GM19324 (cell line): ENCODE measurements around the gene ANO4.
A peak's percentile ranks its signal among the peaks of the same experiment; 100 is the strongest.
"Not testable (repeated sequence)": the region's sequence is repeated elsewhere in the genome, so short reads cannot be mapped to it uniquely, and the experiment has no call there.

Experiments
- ATAC-seq: cut with Tn5 transposase; IDR thresholded peaks from one replicate; pipeline ENCODE4 v1.9.1; 2021; ENCODE audit warnings: mild to moderate bottlenecking, moderate library complexity; ENCODE audit not compliant: unreplicated experiment, low FRiP score

ANO4 gene

DNA sequence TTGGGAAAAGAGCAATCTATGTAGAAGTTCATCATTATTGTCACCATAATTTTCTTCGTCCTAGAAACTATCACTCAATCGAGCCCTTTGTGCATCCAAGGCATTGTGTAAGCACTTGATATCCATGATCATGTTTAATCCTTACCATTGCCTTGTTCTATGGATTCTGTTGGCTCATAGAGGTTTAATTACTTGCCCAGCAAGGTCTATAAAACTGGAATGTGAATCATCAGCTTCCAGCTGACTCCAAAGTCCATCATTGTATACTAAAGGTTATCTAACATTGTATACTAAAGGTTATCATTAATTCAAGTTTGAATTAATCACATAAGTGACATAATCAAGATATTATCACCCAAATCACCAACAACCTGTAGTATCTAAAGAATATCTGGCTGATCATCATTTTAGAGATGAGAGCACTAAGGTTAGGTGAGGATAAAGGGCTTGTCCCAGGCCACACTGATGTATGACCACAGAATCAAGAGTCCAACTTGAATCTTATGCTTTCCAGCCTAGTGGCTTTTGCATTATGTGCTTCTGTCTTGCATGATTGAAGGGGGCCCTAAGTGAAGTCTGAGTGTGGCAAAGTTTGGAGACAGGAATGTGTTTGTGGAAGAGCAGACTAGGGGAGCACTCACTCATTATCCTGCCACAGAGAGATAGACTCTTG lies 188.1 kb downstream of the ANO4 start:
- no peak for ATAC-seq

DNA sequence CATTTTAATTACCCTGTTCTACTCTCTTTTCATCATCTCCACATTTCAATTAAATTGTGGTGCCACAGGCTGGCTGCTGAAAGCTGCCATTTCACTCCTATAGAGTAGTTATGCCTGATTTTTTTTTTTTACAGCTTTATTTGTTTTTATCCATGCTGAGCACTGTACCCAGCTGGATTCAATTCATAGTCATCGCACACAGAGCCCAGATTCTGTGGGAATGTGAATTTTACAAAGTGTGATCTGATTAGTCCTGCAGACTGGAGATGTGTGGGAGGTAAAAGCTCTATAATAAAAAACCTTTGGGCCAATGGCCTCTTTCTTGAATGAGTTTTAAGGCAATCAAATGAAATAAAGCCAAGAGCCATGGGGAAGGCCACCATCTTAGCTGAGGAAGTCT lies 190.2 kb downstream of the ANO4 start:
- no peak for ATAC-seq

DNA sequence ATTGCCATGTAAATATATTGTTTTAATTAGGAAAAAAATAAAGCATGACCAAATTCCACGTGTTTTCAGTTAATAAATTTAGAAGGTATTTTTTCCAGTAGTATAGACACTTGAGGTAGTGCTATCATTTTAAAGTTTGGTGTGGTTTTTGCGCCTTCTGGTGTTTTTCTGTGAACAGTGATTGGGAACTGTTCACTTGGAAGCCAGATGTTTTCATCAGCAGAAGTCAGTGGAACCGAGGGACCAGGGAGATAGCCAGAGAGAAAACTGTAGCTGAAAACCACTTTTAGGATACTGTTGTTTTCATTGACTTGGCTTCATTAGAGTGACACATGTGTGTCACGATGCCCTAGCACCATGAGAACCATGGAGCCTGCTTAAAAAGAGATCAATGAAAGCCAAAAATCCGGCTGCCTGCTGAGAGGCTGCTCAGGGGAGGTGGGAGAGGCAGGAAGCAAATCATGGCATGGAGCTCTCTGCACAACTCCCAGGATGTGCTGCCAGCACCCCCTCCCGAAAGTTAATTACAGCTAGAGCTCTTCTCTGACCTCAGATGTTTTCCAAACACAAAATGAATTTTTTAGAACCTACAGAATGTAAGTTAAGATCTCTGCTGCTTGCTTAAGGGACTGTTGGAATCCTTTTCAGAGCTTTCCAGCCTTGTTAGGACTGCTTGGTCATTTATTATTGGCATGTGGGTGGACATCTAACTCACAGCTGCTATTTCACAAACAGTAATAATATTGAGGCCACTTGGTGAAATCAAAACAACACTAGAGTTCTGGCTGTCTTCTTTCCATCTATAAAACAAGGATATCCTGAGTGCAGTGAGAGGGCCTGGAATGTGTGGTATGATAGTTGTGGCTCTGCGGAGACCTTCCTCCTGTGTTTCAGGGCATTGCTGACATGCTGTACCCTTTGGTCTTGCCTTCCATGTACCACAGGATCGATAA lies 192.3 kb downstream of the ANO4 start:
- ATAC-seq: no peak

DNA sequence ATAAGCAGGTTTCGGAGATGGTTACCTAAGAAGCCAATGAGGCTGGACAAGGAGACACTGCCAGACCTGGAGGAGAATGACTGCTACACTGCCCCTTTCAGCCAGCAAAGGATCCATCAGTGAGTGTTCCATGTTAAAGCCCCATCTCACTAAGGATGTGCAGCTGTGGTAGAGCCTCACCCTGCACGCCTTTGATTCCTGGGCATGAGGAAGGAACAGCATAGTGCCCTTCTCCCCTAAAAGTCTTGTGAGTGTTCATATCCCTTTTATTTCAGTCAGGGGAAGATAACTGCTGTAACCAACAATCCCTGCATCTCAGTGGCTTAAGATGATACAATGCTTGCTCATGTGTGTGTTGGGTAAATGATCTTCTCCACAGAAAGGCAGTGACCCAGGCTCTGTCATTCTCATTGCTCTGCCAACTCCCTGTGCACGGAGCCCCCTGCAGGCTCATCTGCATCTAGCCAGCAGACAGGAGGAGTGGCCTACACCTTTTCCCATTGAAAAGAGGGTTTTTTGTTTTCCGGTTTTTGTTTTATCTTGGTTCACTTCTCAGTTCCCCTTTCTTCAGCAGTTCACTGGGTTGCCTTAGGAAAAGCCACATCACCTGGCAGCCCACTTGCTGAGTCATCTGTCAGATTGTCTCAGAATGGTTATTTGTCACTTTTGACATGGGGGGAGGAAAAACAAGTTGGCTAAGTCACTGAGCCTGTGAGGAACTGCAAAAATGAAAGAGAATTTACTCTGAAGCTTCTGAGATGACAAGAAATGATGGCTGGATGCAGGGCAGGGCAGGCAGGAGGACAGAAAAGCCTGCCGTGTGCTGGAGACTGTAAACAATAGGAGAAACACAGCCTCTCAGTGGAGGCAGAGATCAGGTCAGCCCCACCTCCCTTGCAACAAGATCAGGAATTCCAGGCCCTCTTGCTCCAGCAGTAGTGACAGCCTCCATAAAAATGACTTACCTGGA lies 193.3 kb downstream of the ANO4 start:
- ATAC-seq: peak; percentile 89

DNA sequence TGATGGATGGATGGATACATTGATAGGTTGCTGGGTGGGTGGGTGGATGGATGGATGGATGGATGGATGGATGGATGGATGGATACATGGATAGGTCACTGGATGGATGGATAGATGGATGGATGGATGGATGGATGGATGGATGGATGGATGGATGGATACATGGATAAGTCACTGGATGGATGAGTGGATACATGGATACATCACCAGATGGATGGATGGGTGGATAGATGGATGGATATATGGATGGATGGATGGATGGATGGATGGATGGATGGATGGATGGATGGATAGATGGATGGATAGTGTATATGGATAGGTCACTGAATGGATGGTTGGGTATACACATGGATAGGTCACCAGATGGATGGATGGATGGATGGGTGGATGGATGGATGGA lies 194.9 kb downstream of the ANO4 start:
- not testable (repeated sequence) for ATAC-seq

DNA sequence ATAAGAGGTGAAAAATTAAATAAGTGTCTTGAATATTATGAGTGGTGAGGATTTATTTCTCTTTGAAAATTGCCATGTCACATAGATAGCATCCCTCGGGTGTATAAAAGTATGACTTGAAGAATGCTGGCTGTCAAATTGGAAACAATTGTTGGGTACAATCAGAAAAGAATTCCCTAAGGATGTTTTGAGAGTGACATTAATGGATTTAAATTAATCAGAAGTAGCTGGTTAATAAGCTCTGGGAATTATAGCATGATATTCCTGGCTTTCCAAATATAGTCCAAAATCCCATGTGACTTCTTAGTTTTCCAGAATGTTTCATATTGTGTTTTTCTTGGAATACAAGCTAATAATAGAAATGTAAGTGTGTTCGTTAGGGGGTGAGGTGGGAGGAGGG lies 196.5 kb downstream of the ANO4 start:
- no peak for ATAC-seq

DNA sequence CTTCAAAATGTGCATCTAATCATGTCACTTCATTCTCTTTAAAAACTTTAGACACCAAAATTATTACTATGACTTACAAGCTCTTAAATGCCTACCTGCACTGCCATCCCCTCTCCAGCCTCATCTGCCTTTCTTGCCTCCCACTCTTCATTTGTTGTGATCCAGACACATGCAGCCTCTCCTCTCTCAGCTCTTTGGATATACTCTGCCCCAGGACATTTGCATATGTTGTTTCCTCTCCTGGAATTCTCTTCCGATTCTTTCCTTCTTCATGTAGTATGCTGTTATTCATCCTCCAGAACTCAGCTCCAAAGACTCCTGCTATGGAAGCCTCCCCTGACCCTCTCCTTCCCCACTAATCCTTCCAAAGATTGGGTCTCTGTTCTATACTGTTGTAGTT lies 197.6 kb downstream of the ANO4 start:
- ATAC-seq: no peak

DNA sequence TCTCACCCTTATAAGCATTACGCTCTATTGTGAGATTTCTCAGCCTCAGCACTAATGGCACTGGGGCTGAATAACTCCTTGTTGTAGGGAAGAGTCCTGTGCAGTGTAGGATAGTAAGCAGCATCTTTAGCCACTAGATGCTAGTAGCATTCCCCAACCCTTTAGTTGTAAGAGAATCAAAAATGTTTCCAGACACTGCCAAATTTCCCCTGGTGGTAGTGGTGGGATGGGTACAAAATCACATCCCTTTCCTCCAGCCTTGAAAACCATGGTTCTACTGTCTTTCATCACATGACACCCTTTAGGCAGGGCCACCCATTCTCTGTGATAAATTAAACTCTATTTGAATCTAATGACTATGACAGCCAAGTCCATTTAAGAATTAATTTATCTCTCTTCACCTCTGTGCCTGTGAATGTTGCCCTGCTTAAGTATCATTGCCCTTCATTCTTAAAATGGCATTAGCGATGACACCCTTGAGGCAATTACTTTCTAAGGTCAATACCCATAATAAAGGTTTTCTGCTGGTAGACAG lies 199.4 kb downstream of the ANO4 start:
- ATAC-seq: no peak

DNA sequence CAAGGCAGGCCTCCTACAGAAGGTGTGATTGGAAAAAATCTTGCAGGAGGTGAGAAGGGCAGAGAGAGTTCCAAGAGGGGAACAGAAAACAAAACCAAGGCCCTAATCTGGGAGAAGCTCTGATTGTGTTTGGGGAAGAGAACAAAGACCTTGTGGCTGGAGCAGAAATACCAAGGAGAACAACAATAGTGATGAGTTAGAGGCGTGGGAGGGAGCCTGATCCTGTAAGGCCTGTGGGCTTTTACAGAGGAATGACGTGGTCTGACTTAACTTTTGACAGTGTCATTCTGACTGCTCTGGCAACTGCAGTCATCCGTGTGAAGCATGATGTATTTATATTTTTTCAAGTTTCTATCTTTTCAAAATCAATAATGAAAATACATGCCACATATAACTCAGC lies 200.6 kb downstream of the ANO4 start:
- ATAC-seq: no peak

DNA sequence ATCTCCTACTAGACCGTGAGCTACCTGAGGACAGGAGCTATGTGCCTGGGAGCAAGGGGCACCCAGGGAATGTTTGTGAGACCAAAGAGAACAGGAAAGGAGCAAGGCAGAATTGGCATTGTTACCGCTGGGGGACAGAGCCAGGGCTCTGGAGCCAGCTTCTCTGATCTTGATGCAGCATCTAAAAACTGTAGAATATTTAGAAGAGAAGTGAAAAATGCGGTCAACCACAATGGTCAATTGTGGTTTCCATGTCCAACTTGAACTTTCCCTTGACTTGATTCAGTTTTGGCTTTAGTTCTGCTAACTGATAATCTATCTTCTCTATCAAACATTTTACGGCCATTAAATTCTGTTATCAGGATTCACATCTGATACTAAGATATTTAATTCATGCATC lies 201.2 kb downstream of the ANO4 start:
- ATAC-seq: peak; percentile 51

DNA sequence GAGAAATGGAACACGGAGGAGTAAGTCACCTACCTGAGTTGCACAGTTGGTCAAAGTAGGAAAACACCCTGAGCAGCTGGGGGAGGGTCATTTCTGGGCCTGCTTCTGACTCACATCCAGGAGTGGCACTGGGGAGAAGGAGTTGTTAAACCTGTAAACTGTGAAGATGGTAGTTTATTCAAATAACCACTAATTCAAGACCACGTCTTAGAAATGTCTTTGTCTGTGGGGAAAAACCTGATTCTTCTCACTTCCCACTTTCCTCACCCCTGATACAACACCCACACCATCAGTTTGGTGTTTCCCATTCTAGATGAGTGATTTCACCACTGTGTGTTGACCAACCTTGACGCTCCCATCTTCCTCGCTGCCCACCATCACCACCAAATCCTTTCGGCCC lies 207.1 kb downstream of the ANO4 start:
- ATAC-seq: no peak

DNA sequence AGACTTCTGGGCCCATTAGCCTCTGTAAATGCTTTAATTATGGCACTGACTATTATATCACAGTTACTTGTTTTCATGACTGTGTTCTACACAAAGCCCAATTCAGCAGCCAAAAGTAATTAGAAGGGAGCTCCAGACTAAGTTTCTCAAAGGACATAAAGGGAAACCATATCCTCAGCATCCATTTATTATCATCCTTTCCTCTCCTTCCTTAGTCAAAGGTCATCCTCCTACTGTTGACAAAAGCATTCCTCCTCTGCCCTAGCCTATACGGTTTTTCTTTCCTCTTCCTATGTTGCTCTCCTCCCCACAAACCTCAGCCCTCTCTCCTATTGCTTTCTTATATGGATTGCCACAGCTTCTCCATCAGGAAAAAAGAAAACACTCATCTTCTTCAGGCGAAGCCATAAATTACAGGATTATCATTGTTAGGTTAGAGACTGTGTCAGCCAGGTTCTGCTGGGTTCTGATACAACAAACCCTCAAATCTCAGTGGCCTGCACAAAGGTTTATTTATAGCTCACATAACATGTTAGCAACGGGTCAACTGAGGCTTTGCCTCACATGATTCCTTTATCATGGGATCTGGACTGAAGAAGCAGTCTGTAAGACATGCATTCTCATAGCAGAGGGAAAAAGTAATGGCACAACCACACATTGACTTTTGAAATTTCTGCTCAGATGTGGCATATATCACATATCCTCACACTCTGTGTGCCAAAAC lies 208.3 kb downstream of the ANO4 start:
- no peak for ATAC-seq

DNA sequence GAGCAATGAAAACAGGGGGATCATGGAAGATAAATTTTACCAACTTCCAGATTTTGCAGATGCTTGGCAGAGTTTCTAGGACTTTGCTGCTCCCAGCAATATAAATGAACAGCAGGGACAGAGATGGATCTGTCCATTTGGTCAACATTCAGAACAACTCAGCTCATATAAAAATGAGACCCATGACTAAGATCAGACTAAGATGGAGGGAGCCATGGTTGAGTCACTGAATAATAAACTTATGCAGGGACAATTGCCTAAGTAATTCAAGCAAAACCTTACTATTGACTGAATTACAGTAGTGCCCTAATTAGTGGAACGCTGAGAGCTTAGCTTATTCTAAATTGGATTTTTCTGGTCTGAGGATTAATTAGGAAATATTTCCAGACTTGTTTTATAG lies 210.3 kb downstream of the ANO4 start:
- ATAC-seq: no peak

DNA sequence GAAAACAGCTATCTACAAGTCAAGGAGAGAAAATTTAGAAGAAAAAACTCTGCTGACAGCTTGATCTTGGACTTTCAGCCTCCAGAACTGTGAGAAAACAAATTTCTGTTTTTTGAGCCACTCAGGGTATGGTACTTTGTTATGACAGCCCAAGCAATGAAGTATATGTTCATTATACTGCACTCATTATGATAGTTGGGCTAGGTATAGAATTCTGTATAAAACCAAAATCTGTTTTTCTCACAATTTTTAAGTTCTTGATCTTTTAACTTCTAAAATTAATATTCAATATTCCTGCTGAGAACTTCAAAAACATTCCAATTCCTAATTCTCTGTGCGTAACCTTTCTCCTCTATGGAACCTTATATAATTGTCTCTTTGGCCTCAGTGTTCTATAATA lies 214.7 kb downstream of the ANO4 start:
- no peak for ATAC-seq

DNA sequence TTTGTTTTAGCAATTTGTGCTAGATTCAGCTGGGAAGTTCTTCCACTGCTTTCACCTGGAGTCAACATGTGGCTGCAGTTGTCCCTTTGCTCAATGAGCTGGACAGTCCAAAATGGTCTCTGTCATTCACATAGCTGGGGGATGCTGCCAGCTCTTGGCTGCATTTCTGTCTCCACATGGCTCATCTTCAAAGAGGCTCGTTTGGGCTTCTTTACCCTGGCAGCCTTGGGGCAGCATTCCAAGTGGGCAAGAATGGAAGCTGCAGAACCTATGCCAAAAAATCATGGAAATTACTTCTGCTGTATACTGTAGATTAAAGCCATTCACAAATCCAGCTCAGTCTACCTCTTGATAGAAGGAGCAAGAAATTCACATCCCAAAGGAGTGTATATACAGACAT lies 216.3 kb downstream of the ANO4 start:
- no peak for ATAC-seq

DNA sequence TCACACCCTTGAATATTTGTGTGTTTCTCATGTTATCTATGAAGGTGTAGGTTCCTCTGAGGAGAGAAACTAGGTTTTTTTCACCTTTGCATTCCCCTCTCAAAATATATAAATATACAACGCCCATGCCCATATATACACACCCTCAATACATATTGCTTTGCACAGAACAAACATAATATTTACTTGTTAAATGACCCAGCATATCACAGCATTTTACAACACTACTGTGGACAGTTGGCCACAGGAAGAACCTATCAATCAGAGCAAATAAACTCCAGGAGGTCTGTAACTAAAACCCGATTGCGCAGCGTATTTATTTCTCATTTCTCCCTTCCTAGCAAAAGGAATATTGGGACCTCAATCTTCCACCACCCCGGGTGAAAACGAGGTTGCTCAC lies 219.4 kb downstream of the ANO4 start:
- ATAC-seq: no peak

DNA sequence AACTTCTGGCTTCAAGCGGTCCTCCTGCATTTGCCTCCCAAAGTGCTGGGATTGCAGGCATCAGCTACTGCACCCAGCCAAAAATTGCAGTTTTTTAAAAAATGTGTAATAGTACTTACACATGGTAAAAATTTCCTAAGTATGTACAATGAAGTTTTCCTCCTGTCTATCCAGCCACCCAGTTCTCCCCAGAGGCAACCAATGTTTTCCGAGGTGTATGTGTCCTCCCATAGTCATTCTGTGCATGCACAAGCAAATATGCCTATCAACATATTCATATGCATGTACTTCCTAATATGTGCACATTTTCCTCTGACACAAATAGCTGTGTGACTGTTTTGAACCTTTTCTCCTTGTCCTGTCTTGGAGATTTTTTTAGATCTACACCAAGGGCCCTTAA lies 220.5 kb downstream of the ANO4 start:
- ATAC-seq: no peak

DNA sequence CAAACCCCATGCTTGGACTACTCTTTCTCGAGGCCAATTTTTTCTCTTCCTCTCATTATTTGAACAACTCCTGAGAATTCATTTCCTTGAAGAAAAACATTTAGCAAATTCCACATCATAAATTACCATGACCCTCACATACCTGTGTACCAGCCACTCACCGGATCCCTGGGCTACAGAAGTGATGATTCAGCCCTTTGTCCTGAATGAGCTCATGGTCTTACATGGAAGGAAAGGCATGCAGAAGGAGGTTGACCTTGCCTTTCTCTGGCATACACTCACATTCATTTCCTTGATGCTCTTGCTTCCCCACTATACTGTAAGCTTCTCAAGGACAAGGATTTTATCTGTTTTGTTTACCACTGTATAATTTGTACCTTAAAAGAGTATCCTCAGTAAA lies 224.0 kb downstream of the ANO4 start:
- no peak for ATAC-seq

DNA sequence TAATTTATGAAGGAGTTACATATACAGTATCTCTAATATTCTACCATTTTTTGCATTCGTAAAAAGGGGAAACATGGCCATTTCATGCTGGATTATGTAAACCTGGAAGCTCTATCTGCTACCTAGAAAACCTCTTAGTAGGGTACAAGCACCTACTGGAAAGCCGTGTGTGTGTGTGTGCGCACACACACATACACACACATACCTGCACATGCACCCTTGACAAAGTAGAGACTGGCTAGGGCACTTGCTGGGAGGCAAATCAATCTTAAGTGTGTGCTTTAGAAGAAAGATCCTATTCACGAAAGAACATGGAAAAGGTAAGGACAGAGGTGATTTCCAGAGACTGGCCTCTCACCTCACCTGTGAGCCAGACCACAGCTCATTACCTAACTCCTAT lies 224.6 kb downstream of the ANO4 start:
- ATAC-seq: no peak

DNA sequence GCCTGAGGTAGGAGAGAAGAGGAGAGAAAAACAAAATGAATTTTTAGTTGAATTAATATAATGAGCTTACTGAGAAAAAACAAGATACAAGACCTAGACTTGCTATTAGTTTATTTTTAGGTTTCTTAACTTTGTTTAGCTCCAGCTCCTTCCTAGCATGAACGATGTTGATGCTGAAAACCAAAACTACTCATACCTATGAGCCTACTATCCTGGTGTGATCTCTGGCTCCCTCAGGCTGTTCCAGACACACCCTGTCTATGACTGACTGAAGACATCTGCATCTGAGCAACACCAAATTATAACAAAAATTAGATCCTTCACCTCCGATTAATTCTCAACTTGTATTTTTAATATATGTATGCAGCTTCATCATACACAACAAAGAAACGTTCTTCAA lies 225.1 kb downstream of the ANO4 start:
- no peak for ATAC-seq
